IPS-11a (cell line): ENCODE results near the gene LRRC34.
A peak's percentile ranks its signal among the peaks of the same experiment; 100 is the strongest.

ENCODE experiments used
- H3K4me3 ChIP-seq: one replicate; pipeline ENCODE4 v1.5.1; 2013; ENCODE audit warnings: low read depth, low read length, control low read depth

The LRRC34 gene

DNA sequence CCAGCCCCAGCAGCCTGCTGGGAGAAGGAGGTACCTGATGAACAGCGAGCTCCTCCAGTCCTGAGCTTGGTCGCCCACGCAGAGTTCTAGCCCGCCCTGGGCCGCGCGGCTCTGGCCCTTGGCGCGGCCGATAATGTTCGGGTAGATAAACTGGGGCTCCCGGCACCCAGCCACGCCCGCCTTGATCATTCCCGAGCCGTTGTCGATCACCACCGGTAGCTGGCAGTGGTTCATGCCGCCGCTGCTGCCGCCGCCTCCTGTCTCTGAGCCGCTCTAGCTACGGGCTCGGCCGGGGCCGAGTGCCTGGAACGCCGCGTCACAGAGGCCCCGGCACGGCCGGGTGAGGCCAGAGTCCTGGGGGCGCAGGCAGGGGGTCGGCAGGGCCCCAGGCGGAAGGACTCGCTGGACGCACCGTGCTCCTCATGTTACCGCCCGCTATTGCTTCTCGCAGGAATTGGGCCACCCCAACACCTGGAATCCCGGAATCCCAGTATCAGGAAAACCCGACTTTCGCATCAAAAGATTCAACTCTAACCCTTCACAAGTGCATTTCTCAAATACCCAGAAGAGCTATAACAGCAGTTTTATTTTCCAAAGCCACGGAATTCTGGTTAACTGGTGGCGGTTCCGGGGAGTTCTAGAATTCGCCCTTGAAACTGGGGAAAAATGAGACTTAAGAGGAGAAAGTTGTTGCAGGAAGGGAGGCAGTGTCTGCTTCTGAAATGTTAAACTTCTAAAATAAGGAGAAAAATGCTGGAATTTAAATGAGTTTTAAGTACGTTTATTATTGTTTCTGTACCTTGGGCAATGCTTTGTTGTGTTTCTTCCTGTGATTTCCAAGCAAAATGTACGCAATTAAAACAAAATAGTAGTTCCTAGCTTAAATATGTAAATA, 43.2 kb downstream of the LRRC34 start, which contains the start of gene ACTRT3:
TSS of gene ACTRT3 (minus strand) at position 275 of the 895 bp plus-strand sequence. CDS start at position 234, 41 bp downstream.
- peak within 1 kb of the TSS; percentile 51 for H3K4me3 ChIP-seq

DNA sequence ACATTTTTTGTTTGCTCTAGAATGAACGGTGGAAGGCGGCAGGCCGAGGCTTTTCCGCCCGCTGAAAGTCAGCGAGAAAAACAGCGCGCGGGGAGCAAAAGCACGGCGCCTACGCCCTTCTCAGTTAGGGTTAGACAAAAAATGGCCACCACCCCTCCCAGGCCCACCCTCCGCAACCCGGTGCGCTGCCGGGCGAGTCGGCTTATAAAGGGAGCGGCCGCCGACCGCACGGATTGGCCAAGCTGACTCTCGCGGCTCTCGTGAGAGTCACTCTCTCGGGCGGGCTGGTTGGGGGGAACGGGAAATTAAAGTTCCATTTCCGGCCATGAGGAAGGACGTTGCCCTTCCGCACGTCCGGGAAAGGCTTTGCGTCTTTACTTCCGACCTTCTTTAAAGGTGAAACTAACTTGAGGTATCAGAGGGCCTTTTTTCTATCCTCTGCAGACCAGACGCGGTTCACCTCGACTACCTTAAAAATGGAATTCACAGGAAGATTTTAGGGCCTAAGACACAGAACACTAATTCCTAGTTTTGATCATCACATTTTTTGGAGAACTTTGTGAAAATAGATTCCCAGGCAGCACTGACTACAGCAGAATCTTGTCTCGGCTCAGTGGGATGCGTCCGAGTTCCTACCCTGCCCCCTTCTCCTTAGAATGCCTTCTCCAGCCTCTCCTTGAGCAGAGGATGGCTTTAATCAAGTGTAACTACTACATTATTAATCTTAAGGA, 47.7 kb downstream of the LRRC34 start, which contains the start of gene TERC:
TSS of gene TERC (minus strand) at position 179 of the 731 bp plus-strand sequence.
- H3K4me3 ChIP-seq = peak within 1 kb of the TSS; percentile 66

DNA sequence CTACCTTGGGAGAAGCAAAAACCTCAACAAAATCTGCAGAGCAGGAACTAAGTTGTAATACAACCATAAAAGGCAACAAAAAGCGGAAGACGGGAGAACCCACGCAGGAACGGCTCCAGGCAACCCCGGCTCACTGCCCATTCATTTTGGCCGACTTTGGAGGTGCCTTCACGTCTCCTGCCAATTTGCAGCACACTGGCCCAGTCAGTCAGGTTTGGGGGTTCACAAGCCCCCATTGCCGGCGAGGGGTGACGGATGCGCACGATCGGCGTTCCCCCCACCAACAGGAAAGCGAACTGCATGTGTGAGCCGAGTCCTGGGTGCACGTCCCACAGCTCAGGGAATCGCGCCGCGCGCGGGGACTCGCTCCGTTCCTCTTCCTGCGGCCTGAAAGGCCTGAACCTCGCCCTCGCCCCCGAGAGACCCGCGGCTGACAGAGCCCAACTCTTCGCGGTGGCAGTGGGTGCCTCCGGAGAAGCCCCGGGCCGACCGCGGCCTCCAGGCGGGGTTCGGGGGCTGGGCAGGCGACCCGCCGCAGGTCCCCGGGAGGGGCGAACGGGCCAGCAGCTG, 48.3 kb downstream of the LRRC34 start:
- peak overlapping the region; percentile 66 for H3K4me3 ChIP-seq

GRCh38 chr3:169760479-169760878, 52.2 kb downstream of the LRRC34 start:
- no peak overlapping the region for H3K4me3 ChIP-seq

- no peak overlapping the region for H3K4me3 ChIP-seq
Observed at GRCh38 chr3:169759256-169759655, 53.4 kb downstream of the LRRC34 start.

GRCh38 chr3:169758359-169758994, 54.2 kb downstream of the LRRC34 start:
- H3K4me3 ChIP-seq = no peak overlapping the region

DNA sequence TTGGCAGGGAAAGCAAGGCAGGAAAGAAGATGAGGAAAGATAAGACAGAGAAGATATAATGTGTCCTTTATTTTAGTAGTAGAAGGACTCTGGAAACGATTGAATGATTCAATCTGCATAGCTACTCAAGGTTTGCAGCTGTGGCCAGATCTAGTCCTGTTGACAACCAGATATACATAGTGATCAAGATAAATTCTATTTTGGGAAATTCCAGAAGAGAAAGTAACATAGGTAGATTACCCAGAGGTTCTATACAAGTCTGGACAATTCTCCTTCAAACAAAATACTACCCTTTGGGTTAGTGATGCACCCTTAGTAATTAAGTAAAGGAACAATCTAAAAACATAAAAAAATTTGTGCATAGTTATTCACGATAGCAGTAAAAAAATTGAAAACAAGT, 57.2 kb downstream of the LRRC34 start:
- H3K4me3 ChIP-seq = no peak overlapping the region

GRCh38 chr3:169754711-169755110, 58.0 kb downstream of the LRRC34 start:
- no peak overlapping the region for H3K4me3 ChIP-seq

DNA sequence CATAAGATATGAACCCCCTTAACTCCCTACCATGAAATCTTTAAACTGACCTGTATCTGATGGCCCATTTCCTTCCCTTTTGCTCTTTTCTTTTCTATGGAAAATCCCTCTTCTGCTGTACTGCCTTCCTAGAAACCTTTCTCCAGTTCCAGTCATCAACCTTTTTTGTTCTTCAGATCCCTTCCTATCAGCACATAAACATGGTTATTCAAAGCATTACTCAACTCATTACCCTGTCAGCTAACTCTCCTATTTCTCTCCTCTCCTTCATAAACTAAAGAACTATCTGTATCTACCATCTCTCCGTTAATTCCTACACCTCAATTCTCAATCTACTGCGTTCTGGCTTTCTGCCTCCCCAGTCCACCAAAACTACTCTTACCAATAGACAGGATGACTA, 60.8 kb downstream of the LRRC34 start:
- no peak overlapping the region for H3K4me3 ChIP-seq

DNA sequence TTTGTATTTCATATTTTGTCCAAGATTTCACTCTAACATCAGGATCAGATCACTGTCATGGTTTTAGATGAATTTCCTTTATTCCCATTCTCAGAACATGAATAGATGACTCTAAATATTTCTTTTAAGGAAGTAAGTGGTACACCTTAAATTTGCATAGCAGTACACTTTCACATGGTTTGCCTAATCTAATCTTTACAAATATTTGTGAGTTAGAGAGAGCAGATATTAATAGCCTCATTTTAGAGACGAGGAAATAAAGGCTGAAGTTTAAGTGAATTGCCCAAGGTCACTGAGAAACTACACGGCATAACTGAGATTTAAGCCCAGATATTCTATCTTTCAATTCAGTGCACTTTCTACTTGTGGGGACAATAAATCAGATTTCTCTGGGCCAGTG, 62.0 kb downstream of the LRRC34 start:
- H3K4me3 ChIP-seq = no peak overlapping the region

DNA sequence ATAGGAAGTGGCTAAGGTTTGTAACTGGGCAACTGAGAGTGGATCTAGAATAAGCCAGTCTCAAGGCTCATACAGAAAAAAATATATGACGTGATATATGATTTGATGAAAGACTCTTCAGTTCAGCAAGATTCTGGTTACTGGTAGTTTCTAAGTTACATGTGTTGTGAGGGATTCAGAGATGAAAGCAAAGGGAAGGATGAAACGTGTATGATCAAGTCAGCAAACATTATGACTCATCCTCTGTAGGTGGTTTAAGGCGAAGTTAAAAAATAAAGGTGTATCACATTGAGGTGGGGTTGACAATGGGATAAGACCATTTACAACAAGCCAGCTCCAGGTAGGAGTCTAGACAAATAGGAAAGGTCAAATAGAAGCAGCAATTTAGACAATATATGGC, 64.0 kb downstream of the LRRC34 start:
- H3K4me3 ChIP-seq = no peak overlapping the region

- no peak overlapping the region for H3K4me3 ChIP-seq
Observed at GRCh38 chr3:169746924-169747323, 65.8 kb downstream of the LRRC34 start.

DNA sequence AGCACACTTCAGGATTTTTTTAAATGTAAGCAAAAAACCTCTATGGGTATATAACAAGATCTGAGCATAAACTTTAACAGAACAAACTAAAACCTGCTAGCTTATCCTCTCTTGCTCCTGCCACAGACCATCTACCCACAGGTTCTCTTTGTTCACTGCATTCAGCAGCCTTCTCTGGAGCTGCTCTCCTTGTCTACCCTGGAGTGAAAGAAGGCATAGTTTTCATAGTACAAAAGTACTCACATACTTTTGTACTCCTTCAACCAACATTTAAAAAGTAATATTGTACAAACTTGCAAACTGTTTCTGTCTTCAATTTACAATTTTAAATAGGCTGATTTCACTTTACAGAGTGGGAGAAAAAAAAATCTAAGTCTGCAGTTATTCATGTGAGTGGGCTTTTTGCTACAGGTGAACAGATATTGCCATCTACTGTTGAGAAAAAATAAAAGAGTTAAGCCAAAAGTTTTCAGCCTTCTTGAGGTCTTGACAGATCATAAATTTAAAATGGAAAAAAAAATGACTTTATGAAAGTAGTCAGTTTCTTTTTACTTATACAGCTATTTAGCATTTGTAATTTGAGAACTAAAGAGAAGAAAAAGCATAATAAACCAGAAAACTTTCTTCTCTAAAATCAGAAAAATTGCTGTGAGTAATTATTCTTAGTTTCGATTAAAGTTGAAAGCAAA, 68.2 kb downstream of the LRRC34 start:
- no peak overlapping the region for H3K4me3 ChIP-seq
